ENCODE results near the gene CAPSL.

Gene CAPSL

GRCh38 chr5:35908814-35909213, 29.6 kb downstream of the CAPSL start:
- TF ChIP-seq CTCF (IDR thresholded peaks at IDR 0.05), result no peak
- no peak overlapping the region for H3K27ac ChIP-seq
- DNase-seq (ENCODE audit: low spot score), result no peak
- H3K4me3 ChIP-seq, result no peak overlapping the region

- H3K4me3 ChIP-seq, result no peak overlapping the region
- DNase-seq (ENCODE audit: low spot score), result no peak
- H3K27ac ChIP-seq, result no peak overlapping the region
- TF ChIP-seq CTCF (IDR thresholded peaks at IDR 0.05), result no peak
Measured at GRCh38 chr5:35908228-35908627, 30.2 kb downstream of the CAPSL start.

GRCh38 chr5:35904443-35905132, 33.8 kb downstream of the CAPSL start:
- H3K27ac ChIP-seq, result no peak overlapping the region
- no peak for TF ChIP-seq CTCF (IDR thresholded peaks at IDR 0.05)
- no peak for DNase-seq (ENCODE audit: low spot score)

GRCh38 chr5:35903631-35904203, 34.7 kb downstream of the CAPSL start:
- DNase-seq (ENCODE audit: low spot score), result no peak
- no peak overlapping the region for H3K4me3 ChIP-seq
- H3K27ac ChIP-seq, result no peak overlapping the region
- TF ChIP-seq CTCF (IDR thresholded peaks at IDR 0.05), result no peak

More at GRCh38 chr5:35904443-35905132, 33.8 kb downstream of the CAPSL start:
- H3K4me3 ChIP-seq, result no peak overlapping the region

GRCh38 chr5:35902046-35902672, 36.3 kb downstream of the CAPSL start:
- DNase-seq (ENCODE audit: low spot score), result no peak
- Histone ChIP-seq H3K27ac (no peak overlapping the region), H3K4me3 (no peak overlapping the region)
- no peak for TF ChIP-seq CTCF (IDR thresholded peaks at IDR 0.05)

GRCh38 chr5:35900972-35901695, 37.3 kb downstream of the CAPSL start:
- H3K4me3 ChIP-seq, result no peak overlapping the region
- no peak overlapping the region for H3K27ac ChIP-seq
- TF ChIP-seq CTCF (IDR thresholded peaks at IDR 0.05), result no peak
- no peak for DNase-seq (ENCODE audit: low spot score)

Data from coronary artery (tissue), 2 donors.